Measurements from ENCODE around the gene CTLA4. TPM values are rescaled to one million over a fixed set of nuclear protein-coding genes. Genes with fewer than 3 reads are reported as not detected.

The CTLA4 gene
- total RNA-seq, 1 experiment from 2014 or later = not detected

- intact Hi-C loops (cut with micrococcal nuclease) = no loop called here
- no peaks in the 10 kb centered on the region for H3F3A ChIP-seq (ENCODE audit: low read length, unreplicated experiment)
- CTCF ChIA-PET = no interaction called here
- H3K9me3 ChIP-seq (ENCODE audit: low read length) = peaks cover 7% of the 10 kb centered on the region
- no peak overlapping the region for H3K4me2 ChIP-seq (ENCODE audit: low read length)
- H2AFZ ChIP-seq (ENCODE audit: low read length) = no peak overlapping the region
- TF ChIP-seq EZH2 (IDR thresholded peaks at IDR 0.05; ENCODE audit: low read length, unreplicated experiment) (no peak), CTCF (conservative IDR thresholded peaks at IDR 0.05; ENCODE audit: low read depth, low read length) (no peak), EZH2phosphoT487 (IDR thresholded peaks at IDR 0.05; ENCODE audit: borderline replicate concordance, low read length) (no peak)
- H4K20me1 ChIP-seq (ENCODE audit: low read length) = no peaks in the 10 kb centered on the region
- no peak overlapping the region for H3K4me3 ChIP-seq (ENCODE audit: low read length)
- DNase-seq (no peak), ATAC-seq (no peak)
- POLR2A ChIA-PET (ENCODE audit: unreplicated experiment) = no interaction called here
- no peaks in the 10 kb centered on the region for H3K79me2 ChIP-seq (ENCODE audit: low read length)
- peaks cover 5% of the 10 kb centered on the region; the same call in 1 of the 2 replicates for H3K4me1 ChIP-seq (ENCODE audit: insufficient read depth, low read length)
- no peak overlapping the region for H3K9ac ChIP-seq (ENCODE audit: low read length)
- BruUV-seq (replicated peaks) = no TSS peak
- H3K9me2 ChIP-seq (replicated peaks; ENCODE audit: low read length) = no peaks in the 10 kb centered on the region
- no peak overlapping the region for H3K27ac ChIP-seq (ENCODE audit: low read length)
- H3K36me3 ChIP-seq (ENCODE audit: low read depth, low read length) = no peaks in the 10 kb centered on the region
- H3K27me3 ChIP-seq (ENCODE audit: low read length) = peaks cover 5% of the 10 kb centered on the region; the same call in 1 of the 2 replicates
These were observed 31.1 kb downstream of the CTLA4 start for GRCh38 chr2:203898657-203899056.

- Histone ChIP-seq H3K36me3 (ENCODE audit: low read depth, low read length) (no peaks in the 10 kb centered on the region), H4K20me1 (ENCODE audit: low read length) (no peaks in the 10 kb centered on the region), H2AFZ (ENCODE audit: low read length) (no peak overlapping the region), H3K79me2 (ENCODE audit: low read length) (no peaks in the 10 kb centered on the region), H3K27ac (ENCODE audit: low read length) (no peak overlapping the region), H3K9me3 (ENCODE audit: low read length) (peaks cover 7% of the 10 kb centered on the region), H3K27me3 (ENCODE audit: low read length) (peaks cover 5% of the 10 kb centered on the region; the same call in 1 of the 2 replicates), H3K4me2 (ENCODE audit: low read length) (no peak overlapping the region), H3F3A (ENCODE audit: low read length, unreplicated experiment) (no peaks in the 10 kb centered on the region), H3K4me1 (ENCODE audit: insufficient read depth, low read length) (peaks cover 5% of the 10 kb centered on the region; the same call in 1 of the 2 replicates), H3K9ac (ENCODE audit: low read length) (no peak overlapping the region), H3K9me2 (replicated peaks; ENCODE audit: low read length) (no peaks in the 10 kb centered on the region), H3K4me3 (ENCODE audit: low read length) (no peak overlapping the region)
- TF ChIP-seq CTCF (conservative IDR thresholded peaks at IDR 0.05; ENCODE audit: low read depth, low read length) (no peak), EZH2 (IDR thresholded peaks at IDR 0.05; ENCODE audit: low read length, unreplicated experiment) (no peak), EZH2phosphoT487 (IDR thresholded peaks at IDR 0.05; ENCODE audit: borderline replicate concordance, low read length) (no peak)
- intact Hi-C loops (cut with micrococcal nuclease) = loop anchor here (10.0 kb wide), 1 partner anchor 145 kb away; no protein-coding TSS in a partner anchor
- DNase-seq (peak; percentile 39), ATAC-seq (peak; percentile 99)
- POLR2A ChIA-PET (ENCODE audit: unreplicated experiment) = no interaction called here
- CTCF ChIA-PET = interaction anchor here (0.8 kb wide), 1 partner anchor 246 kb away, joined by 9 read pairs; no protein-coding TSS in a partner anchor
- no TSS peak for BruUV-seq (replicated peaks)
These were observed 32.7 kb downstream of the CTLA4 start for GRCh38 chr2:203900253-203900652.

GRCh38 chr2:203904022-203904421 lies 36.5 kb downstream of the CTLA4 start:
- Histone ChIP-seq H3K36me3 (ENCODE audit: low read depth, low read length) (no peaks in the 10 kb centered on the region), H3K27ac (ENCODE audit: low read length) (no peak overlapping the region), H3F3A (ENCODE audit: low read length, unreplicated experiment) (no peaks in the 10 kb centered on the region), H3K9ac (ENCODE audit: low read length) (no peak overlapping the region), H3K4me1 (ENCODE audit: insufficient read depth, low read length) (peaks cover 6% of the 10 kb centered on the region; the same call in 1 of the 2 replicates), H3K27me3 (ENCODE audit: low read length) (peaks cover 5% of the 10 kb centered on the region; the same call in 1 of the 2 replicates), H3K79me2 (ENCODE audit: low read length) (no peaks in the 10 kb centered on the region), H4K20me1 (ENCODE audit: low read length) (no peaks in the 10 kb centered on the region), H3K4me2 (ENCODE audit: low read length) (no peak overlapping the region), H3K4me3 (ENCODE audit: low read length) (no peak overlapping the region), H2AFZ (ENCODE audit: low read length) (no peak overlapping the region), H3K9me3 (ENCODE audit: low read length) (peaks cover 7% of the 10 kb centered on the region), H3K9me2 (replicated peaks; ENCODE audit: low read length) (no peaks in the 10 kb centered on the region)
- ChIA-PET POLR2A (ENCODE audit: unreplicated experiment) (no interaction called here), CTCF (no interaction called here)
- no peak for TF ChIP-seq EZH2 (IDR thresholded peaks at IDR 0.05; ENCODE audit: low read length, unreplicated experiment)
- TF ChIP-seq CTCF (conservative IDR thresholded peaks at IDR 0.05; ENCODE audit: low read depth, low read length) = no peak
- TF ChIP-seq EZH2phosphoT487 (IDR thresholded peaks at IDR 0.05; ENCODE audit: borderline replicate concordance, low read length) = no peak
- ATAC-seq (no peak), DNase-seq (no peak)
- no TSS peak for BruUV-seq (replicated peaks)
- intact Hi-C loops (cut with micrococcal nuclease) = loop anchor here (10.0 kb wide), 1 partner anchor 149 kb away; no protein-coding TSS in a partner anchor
